HL-60 (cell line): ENCODE data around the gene SIGLEC8.

Source experiments
- GABPA ChIP-seq: IDR thresholded peaks from 2 replicates; pipeline ENCODE4 v1.6.1; 2012; ENCODE audit warnings: low read depth
- POLR2AphosphoS5 ChIP-seq: IDR thresholded peaks from 2 replicates; pipeline ENCODE4 v1.6.1; 2012; ENCODE audit warnings: low read depth
- SPI1 ChIP-seq: IDR thresholded peaks from 2 replicates; pipeline ENCODE4 v1.6.1; 2012; ENCODE audit warnings: low read depth, mild to moderate bottlenecking, borderline replicate concordance
- TF ChIP-seq, protein P1 (sequence below): IDR thresholded peaks from one replicate; pipeline ENCODE4 v1.5.1; 2011; ENCODE audit warnings: low read length, control low read depth, inconsistent platforms; ENCODE audit not compliant: insufficient read depth
- TF ChIP-seq, protein P2 (sequence below): IDR thresholded peaks from 2 replicates; pipeline ENCODE4 v1.6.1; 2012; ENCODE audit warnings: low read depth; ENCODE audit not compliant: insufficient replicate concordance

DNA sequence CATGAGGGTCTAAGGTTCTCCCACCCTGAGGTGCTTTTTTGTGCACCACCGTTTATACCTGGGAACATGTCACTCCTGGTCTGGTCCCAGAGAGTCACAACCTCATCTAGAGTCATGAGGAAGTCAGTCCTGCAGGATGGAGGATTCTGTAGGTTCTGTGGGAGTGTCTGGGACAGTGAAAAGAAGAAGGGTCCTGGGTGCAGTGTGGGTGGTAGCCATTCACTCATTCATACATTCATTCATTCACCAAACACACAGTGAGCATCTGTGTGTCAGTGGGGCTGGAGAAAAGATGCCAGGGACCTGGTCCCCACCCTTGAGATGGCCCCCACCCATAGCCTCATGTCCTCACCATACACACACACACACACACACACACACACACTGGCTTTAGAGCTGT, 11.4 kb upstream of the SIGLEC8 start:
- TF ChIP-seq, protein P1, sequence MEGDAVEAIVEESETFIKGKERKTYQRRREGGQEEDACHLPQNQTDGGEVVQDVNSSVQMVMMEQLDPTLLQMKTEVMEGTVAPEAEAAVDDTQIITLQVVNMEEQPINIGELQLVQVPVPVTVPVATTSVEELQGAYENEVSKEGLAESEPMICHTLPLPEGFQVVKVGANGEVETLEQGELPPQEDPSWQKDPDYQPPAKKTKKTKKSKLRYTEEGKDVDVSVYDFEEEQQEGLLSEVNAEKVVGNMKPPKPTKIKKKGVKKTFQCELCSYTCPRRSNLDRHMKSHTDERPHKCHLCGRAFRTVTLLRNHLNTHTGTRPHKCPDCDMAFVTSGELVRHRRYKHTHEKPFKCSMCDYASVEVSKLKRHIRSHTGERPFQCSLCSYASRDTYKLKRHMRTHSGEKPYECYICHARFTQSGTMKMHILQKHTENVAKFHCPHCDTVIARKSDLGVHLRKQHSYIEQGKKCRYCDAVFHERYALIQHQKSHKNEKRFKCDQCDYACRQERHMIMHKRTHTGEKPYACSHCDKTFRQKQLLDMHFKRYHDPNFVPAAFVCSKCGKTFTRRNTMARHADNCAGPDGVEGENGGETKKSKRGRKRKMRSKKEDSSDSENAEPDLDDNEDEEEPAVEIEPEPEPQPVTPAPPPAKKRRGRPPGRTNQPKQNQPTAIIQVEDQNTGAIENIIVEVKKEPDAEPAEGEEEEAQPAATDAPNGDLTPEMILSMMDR, result no peak
- TF ChIP-seq SPI1 (no peak), GABPA (no peak), POLR2AphosphoS5 (no peak)
- TF ChIP-seq, protein P2, sequence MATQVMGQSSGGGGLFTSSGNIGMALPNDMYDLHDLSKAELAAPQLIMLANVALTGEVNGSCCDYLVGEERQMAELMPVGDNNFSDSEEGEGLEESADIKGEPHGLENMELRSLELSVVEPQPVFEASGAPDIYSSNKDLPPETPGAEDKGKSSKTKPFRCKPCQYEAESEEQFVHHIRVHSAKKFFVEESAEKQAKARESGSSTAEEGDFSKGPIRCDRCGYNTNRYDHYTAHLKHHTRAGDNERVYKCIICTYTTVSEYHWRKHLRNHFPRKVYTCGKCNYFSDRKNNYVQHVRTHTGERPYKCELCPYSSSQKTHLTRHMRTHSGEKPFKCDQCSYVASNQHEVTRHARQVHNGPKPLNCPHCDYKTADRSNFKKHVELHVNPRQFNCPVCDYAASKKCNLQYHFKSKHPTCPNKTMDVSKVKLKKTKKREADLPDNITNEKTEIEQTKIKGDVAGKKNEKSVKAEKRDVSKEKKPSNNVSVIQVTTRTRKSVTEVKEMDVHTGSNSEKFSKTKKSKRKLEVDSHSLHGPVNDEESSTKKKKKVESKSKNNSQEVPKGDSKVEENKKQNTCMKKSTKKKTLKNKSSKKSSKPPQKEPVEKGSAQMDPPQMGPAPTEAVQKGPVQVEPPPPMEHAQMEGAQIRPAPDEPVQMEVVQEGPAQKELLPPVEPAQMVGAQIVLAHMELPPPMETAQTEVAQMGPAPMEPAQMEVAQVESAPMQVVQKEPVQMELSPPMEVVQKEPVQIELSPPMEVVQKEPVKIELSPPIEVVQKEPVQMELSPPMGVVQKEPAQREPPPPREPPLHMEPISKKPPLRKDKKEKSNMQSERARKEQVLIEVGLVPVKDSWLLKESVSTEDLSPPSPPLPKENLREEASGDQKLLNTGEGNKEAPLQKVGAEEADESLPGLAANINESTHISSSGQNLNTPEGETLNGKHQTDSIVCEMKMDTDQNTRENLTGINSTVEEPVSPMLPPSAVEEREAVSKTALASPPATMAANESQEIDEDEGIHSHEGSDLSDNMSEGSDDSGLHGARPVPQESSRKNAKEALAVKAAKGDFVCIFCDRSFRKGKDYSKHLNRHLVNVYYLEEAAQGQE, result no peak
